HepG2 (cell line): ENCODE results near the gene KIFC1. TPM values are rescaled to one million over a fixed set of nuclear protein-coding genes. Genes with fewer than 3 reads are reported as not detected.

ENCODE experiments used
- ETV5 ChIP-seq: IDR thresholded peaks from 2 replicates; pipeline ENCODE4 v1.6.1; 2018; ENCODE audit warnings: missing biosample characterization, missing genetic modification reagents, inconsistent platforms, borderline replicate concordance
- FOXA1 ChIP-seq, 2 experiments: fragments of 450-650 bp in 1 of 2; sonication (generic) in 1 of 2; formaldehyde crosslinking in 1 of 2; IDR thresholded peaks; 2 replicates each; pipeline versions ENCODE4 v1.4.0 to v1.6.1; 2016 to 2020; ENCODE audit warnings: missing genetic modification reagents in 1 of 2
- HDAC6 ChIP-seq: fragments of 200-600 bp; sonication (generic); IDR thresholded peaks from 2 replicates; pipeline ENCODE4 v1.7.0; 2017; ENCODE audit warnings: mild to moderate bottlenecking, antibody characterized with exemption, low read length, low read depth
- HOXA3 ChIP-seq: sonication (generic); formaldehyde crosslinking; IDR thresholded peaks from 2 replicates; pipeline ENCODE4 v1.5.0; 2020; ENCODE audit warnings: missing genetic modification reagents
- IKZF1 ChIP-seq: fragments of 450-650 bp; IDR thresholded peaks from 2 replicates; pipeline ENCODE4 v1.7.1; 2016
- IRX3 ChIP-seq: sonication (generic); formaldehyde crosslinking; IDR thresholded peaks from 2 replicates; pipeline ENCODE4 v1.8.1; 2023; ENCODE audit warnings: mild to moderate bottlenecking, low read depth, missing genetic modification reagents, borderline replicate concordance
- MTA3 ChIP-seq: sonication (generic); formaldehyde crosslinking; IDR thresholded peaks from 2 replicates; pipeline ENCODE4 v1.4.0; 2020; ENCODE audit warnings: missing genetic modification reagents
- PCBP2 ChIP-seq: fragments of 200-400 bp; formaldehyde crosslinking; optimal IDR thresholded peaks from 2 replicates; pipeline ENCODE3; 2018; ENCODE audit warnings: low read length, low read depth; ENCODE audit not compliant: poor library complexity, severe bottlenecking
- RAD51 ChIP-seq: fragments of 450-650 bp; IDR thresholded peaks from 2 replicates; pipeline ENCODE4 v1.6.1; 2016; ENCODE audit warnings: borderline replicate concordance
- RFX5 ChIP-seq: IDR thresholded peaks from 2 replicates; pipeline ENCODE4 v1.6.1; 2011; ENCODE audit warnings: low read depth, low read length, improper control_type of control experiment
- SIN3A ChIP-seq: IDR thresholded peaks from 2 replicates; pipeline ENCODE4 v1.6.1; 2011; ENCODE audit warnings: low read depth, mild to moderate bottlenecking, control low read depth, low read length, borderline replicate concordance
- SRY ChIP-seq: sonication (generic); formaldehyde crosslinking; IDR thresholded peaks from 2 replicates; pipeline ENCODE4 v1.8.0; 2022; ENCODE audit warnings: mild to moderate bottlenecking, missing genetic modification reagents
- ZFY ChIP-seq: sonication (generic); formaldehyde crosslinking; IDR thresholded peaks from 2 replicates; pipeline ENCODE4 v1.4.0; 2020; ENCODE audit warnings: missing genetic modification reagents
- ZNF451 ChIP-seq: sonication (generic); formaldehyde crosslinking; IDR thresholded peaks from 2 replicates; pipeline ENCODE4 v1.5.0; 2020; ENCODE audit warnings: mild to moderate bottlenecking, missing genetic modification reagents
- ZNF563 ChIP-seq: sonication (generic); formaldehyde crosslinking; IDR thresholded peaks from 2 replicates; pipeline ENCODE4 v1.8.0; 2022; ENCODE audit warnings: mild to moderate bottlenecking, moderate library complexity, missing genetic modification reagents
- ZNF670 ChIP-seq: sonication (generic); formaldehyde crosslinking; IDR thresholded peaks from 2 replicates; pipeline ENCODE4 v1.8.0; 2022; ENCODE audit warnings: mild to moderate bottlenecking, missing genetic modification reagents, borderline replicate concordance
- ZNF674 ChIP-seq: sonication (generic); formaldehyde crosslinking; IDR thresholded peaks from 2 replicates; pipeline ENCODE4 v1.5.0; 2020; ENCODE audit warnings: low read depth, mild to moderate bottlenecking, missing genetic modification reagents
- ZNF678 ChIP-seq: sonication (generic); formaldehyde crosslinking; IDR thresholded peaks from 2 replicates; pipeline ENCODE4 v1.4.0; 2020; ENCODE audit warnings: mild to moderate bottlenecking, missing genetic modification reagents
- ZNF83 ChIP-seq: sonication (generic); formaldehyde crosslinking; IDR thresholded peaks from 2 replicates; pipeline ENCODE4 v1.4.0; 2020; ENCODE audit warnings: missing genetic modification reagents, mild to moderate bottlenecking, borderline replicate concordance
- ZNF891 ChIP-seq: sonication (generic); formaldehyde crosslinking; IDR thresholded peaks from 2 replicates; pipeline ENCODE4 v1.5.0; 2020; ENCODE audit warnings: mild to moderate bottlenecking, missing genetic modification reagents
- polyA plus RNA-seq, 8 experiments: library from polyadenylated mRNA; depleted of rRNA in 3 of 8; stranded (reverse) in 7 of 8; unstranded in 1 of 8; fragments of >200 nt; fragmentation: Illumina TruSeq in 4 of 8; extraction: Trizol in 4 of 8; gene quantifications; 2 replicates each; pipeline versions ENCODE4 v1.2.1 to v1.2.3, GENCODE V29; 2011 to 2016; ENCODE audit warnings: low read depth in 4 of 8, missing spikeins in 1 of 8, mixed read lengths in 1 of 8; ENCODE audit not compliant: insufficient read depth in 1 of 8
- total RNA-seq, 5 experiments: library from RNA; depleted of rRNA; stranded (reverse); fragments of >200 nt; fragmentation: Illumina TruSeq; extraction: Trizol; gene quantifications; 2 replicates each; pipeline ENCODE4 v1.2.3, GENCODE V29; 2016; ENCODE audit warnings: low read depth in 1 of 5
- TF ChIP-seq, protein P1 (sequence below): sonication (generic); formaldehyde crosslinking; IDR thresholded peaks from 2 replicates; pipeline ENCODE4 v1.8.0; 2022; ENCODE audit warnings: mild to moderate bottlenecking, missing genetic modification reagents
- TF ChIP-seq, protein P2 (sequence below): sonication (generic); formaldehyde crosslinking; IDR thresholded peaks from 2 replicates; pipeline ENCODE4 v1.8.1; 2023; ENCODE audit warnings: mild to moderate bottlenecking, missing genetic modification reagents, borderline replicate concordance
- TF ChIP-seq, protein P3 (sequence below): IDR thresholded peaks from 2 replicates; pipeline ENCODE4 v1.6.1; 2016; ENCODE audit warnings: low read depth
- TF ChIP-seq, protein P4 (sequence below): sonication (generic); formaldehyde crosslinking; IDR thresholded peaks from 2 replicates; pipeline ENCODE4 v1.9.0; 2022; ENCODE audit warnings: low read depth, missing genetic modification reagents
- TF ChIP-seq, protein P5 (sequence below): IDR thresholded peaks from 2 replicates; pipeline ENCODE4 v1.6.1; 2018; ENCODE audit warnings: missing genetic modification reagents, mild to moderate bottlenecking, missing compliant biosample characterization

Gene KIFC1
- total and polyA plus RNA-seq, 2 of the 13 experiments (the other 11 are each of a cell fraction or from before 2014, with no cell fraction given): 25.0 to 45.5 TPM

DNA sequence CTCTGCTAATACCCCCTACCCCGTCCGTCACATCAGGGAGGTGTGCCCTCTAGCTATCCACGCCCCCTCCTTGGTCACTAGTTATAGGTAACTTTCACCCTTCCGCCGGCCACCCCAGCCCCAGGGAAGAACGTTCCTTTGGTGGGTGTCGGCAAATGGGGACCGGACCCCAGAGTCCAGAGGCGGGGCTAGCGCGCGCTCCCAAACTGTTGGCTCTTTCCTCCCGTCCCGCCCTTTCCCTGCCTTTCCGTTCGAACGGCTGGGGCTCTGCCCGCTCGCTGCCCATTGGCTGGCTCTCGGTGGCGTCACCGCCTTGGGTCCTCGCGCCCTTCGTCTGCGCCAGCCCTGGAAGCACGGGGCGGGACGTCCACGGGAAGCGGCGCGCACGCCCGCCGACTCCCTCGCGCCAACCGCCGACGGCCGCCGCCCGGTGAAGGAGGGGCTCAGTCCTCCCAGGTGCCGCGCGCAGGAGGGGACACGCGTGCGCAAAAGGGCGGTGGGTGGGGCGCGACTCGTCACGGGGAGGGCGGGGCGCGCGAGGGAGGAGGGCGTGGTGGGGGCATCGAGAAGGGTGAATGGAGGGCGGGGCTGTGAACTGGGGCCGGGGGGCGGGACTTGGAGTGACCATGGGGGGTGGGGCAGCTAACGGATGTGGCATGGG lies 18.6 kb downstream of the KIFC1 start (continued):
- TF ChIP-seq ZFY (CRISPR knock-in tag) (no peak; the same call in none of the 2 replicates), IKZF1 (no peak), RAD51 (no peak), ZNF891 (CRISPR knock-in tag) (peak; percentile 96), ZNF83 (CRISPR knock-in tag) (peak; percentile 96; the same call in 1 of the 2 replicates), ZNF674 (no peak), ZNF451 (CRISPR knock-in tag) (peak; percentile 98), MTA3 (CRISPR knock-in tag) (no peak), RFX5 (peak; percentile 66), SRY (peak; percentile 99), IRX3 (CRISPR knock-in tag) (peak; percentile 97), ZNF670 (CRISPR knock-in tag) (peak; percentile 85), HOXA3 (CRISPR knock-in tag) (peak; percentile 96), SIN3A (no peak), FOXA1 (IDR thresholded peaks at IDR 0.05) (no peak), FOXA1 (CRISPR knock-in tag; IDR thresholded peaks at IDR 0.05) (peak; percentile 42; the same call in 1 of the 2 replicates), PCBP2 (no peak), ETV5 (CRISPR knock-in tag) (peak; percentile 68), ZNF678 (CRISPR knock-in tag) (peak; percentile 87; the same call in 1 of the 2 replicates), ZNF563 (CRISPR knock-in tag) (peak; percentile 94; the same call in 1 of the 2 replicates), HDAC6 (no peak)
- TF ChIP-seq, protein P1, sequence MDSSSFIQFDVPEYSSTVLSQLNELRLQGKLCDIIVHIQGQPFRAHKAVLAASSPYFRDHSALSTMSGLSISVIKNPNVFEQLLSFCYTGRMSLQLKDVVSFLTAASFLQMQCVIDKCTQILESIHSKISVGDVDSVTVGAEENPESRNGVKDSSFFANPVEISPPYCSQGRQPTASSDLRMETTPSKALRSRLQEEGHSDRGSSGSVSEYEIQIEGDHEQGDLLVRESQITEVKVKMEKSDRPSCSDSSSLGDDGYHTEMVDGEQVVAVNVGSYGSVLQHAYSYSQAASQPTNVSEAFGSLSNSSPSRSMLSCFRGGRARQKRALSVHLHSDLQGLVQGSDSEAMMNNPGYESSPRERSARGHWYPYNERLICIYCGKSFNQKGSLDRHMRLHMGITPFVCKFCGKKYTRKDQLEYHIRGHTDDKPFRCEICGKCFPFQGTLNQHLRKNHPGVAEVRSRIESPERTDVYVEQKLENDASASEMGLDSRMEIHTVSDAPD (CRISPR knock-in tag): peak; percentile 89
- TF ChIP-seq, protein P2, sequence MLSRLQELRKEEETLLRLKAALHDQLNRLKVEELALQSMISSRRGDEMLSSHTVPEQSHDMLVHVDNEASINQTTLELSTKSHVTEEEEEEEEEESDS: peak; percentile 85
- TF ChIP-seq, protein P3, sequence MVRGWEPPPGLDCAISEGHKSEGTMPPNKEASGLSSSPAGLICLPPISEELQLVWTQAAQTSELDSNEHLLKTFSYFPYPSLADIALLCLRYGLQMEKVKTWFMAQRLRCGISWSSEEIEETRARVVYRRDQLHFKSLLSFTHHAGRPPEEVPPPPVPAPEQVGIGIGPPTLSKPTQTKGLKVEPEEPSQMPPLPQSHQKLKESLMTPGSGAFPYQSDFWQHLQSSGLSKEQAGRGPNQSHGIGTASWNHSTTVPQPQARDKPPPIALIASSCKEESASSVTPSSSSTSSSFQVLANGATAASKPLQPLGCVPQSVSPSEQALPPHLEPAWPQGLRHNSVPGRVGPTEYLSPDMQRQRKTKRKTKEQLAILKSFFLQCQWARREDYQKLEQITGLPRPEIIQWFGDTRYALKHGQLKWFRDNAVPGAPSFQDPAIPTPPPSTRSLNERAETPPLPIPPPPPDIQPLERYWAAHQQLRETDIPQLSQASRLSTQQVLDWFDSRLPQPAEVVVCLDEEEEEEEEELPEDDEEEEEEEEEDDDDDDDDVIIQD (CRISPR knock-in tag): peak; percentile 65
- TF ChIP-seq, protein P4, sequence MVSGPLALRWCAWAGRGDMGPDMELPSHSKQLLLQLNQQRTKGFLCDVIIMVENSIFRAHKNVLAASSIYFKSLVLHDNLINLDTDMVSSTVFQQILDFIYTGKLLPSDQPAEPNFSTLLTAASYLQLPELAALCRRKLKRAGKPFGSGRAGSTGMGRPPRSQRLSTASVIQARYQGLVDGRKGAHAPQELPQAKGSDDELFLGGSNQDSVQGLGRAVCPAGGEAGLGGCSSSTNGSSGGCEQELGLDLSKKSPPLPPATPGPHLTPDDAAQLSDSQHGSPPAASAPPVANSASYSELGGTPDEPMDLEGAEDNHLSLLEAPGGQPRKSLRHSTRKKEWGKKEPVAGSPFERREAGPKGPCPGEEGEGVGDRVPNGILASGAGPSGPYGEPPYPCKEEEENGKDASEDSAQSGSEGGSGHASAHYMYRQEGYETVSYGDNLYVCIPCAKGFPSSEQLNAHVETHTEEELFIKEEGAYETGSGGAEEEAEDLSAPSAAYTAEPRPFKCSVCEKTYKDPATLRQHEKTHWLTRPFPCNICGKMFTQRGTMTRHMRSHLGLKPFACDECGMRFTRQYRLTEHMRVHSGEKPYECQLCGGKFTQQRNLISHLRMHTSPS: 0 out of 2 replicates have a peak, but pooled peaks have one; percentile 9
- TF ChIP-seq, protein P5, sequence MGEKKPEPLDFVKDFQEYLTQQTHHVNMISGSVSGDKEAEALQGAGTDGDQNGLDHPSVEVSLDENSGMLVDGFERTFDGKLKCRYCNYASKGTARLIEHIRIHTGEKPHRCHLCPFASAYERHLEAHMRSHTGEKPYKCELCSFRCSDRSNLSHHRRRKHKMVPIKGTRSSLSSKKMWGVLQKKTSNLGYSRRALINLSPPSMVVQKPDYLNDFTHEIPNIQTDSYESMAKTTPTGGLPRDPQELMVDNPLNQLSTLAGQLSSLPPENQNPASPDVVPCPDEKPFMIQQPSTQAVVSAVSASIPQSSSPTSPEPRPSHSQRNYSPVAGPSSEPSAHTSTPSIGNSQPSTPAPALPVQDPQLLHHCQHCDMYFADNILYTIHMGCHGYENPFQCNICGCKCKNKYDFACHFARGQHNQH (CRISPR knock-in tag): peak; percentile 67; the same call in 1 of the 2 replicates
